Measurements from ENCODE around the gene DYNLRB2. TPM values are rescaled to one million over a fixed set of nuclear protein-coding genes. Genes with fewer than 3 reads are reported as not detected.

DYNLRB2 gene
- total RNA-seq, 1 donor = not detected

GRCh38 chr16:80536238-80536637 lies 4.6 kb upstream of the DYNLRB2 start:
- Histone ChIP-seq H3K4me2 (ENCODE audit: insufficient read depth, low read length) (no peak overlapping the region), H2AFZ (ENCODE audit: low read length) (no peak overlapping the region), H3K27ac (ENCODE audit: low read depth, low read length) (no peak overlapping the region), H3K27me3 (ENCODE audit: insufficient read depth, low read length) (peaks cover 3% of the 10 kb centered on the region), H4K20me1 (ENCODE audit: insufficient read depth, low read length) (no peaks in the 10 kb centered on the region), H3K9me3 (ENCODE audit: low read depth, low read length) (no peaks in the 10 kb centered on the region), H3K4me3 (ENCODE audit: insufficient read depth, low read length) (no peak overlapping the region), H3K36me3 (ENCODE audit: insufficient read depth, low read length) (no peaks in the 10 kb centered on the region), H3K79me2 (ENCODE audit: insufficient read depth, low read length) (no peaks in the 10 kb centered on the region), H3K4me1 (ENCODE audit: insufficient read depth, low read length) (peaks cover 6% of the 10 kb centered on the region)
- no peak for DNase-seq (ENCODE audit: insufficient read length, low spot score, missing footprints)
- TF ChIP-seq CTCF (IDR thresholded peaks at IDR 0.05; ENCODE audit: extremely low read depth, low read depth, low read length) = no peak

GRCh38 chr16:80541306-80541694 lies 507 bp downstream of the DYNLRB2 start:
- no peaks in the 10 kb centered on the region for H3K36me3 ChIP-seq (ENCODE audit: insufficient read depth, low read length)
- H3K27me3 ChIP-seq (ENCODE audit: insufficient read depth, low read length) = peaks cover 7% of the 10 kb centered on the region
- no peak for TF ChIP-seq CTCF (IDR thresholded peaks at IDR 0.05; ENCODE audit: extremely low read depth, low read depth, low read length)
- H3K4me2 ChIP-seq (ENCODE audit: insufficient read depth, low read length) = peak overlapping the region; percentile 91
- no peaks in the 10 kb centered on the region for H4K20me1 ChIP-seq (ENCODE audit: insufficient read depth, low read length)
- peaks cover 6% of the 10 kb centered on the region for H3K4me1 ChIP-seq (ENCODE audit: insufficient read depth, low read length)
- peak overlapping the region; percentile 91 for H3K4me3 ChIP-seq (ENCODE audit: insufficient read depth, low read length)
- peak overlapping the region; percentile 67 for H3K27ac ChIP-seq (ENCODE audit: low read depth, low read length)
- DNase-seq (ENCODE audit: insufficient read length, low spot score, missing footprints) = no peak
- no peaks in the 10 kb centered on the region for H3K79me2 ChIP-seq (ENCODE audit: insufficient read depth, low read length)
- no peaks in the 10 kb centered on the region for H3K9me3 ChIP-seq (ENCODE audit: low read depth, low read length)
- peak overlapping the region; percentile 94 for H2AFZ ChIP-seq (ENCODE audit: low read length)

- Histone ChIP-seq H3K27me3 (ENCODE audit: insufficient read depth, low read length) (peaks cover 7% of the 10 kb centered on the region), H3K4me3 (ENCODE audit: insufficient read depth, low read length) (no peak overlapping the region), H2AFZ (ENCODE audit: low read length) (no peak overlapping the region), H3K79me2 (ENCODE audit: insufficient read depth, low read length) (no peaks in the 10 kb centered on the region), H3K9me3 (ENCODE audit: low read depth, low read length) (no peaks in the 10 kb centered on the region), H3K27ac (ENCODE audit: low read depth, low read length) (no peak overlapping the region), H4K20me1 (ENCODE audit: insufficient read depth, low read length) (no peaks in the 10 kb centered on the region), H3K36me3 (ENCODE audit: insufficient read depth, low read length) (no peaks in the 10 kb centered on the region), H3K4me2 (ENCODE audit: insufficient read depth, low read length) (no peak overlapping the region), H3K4me1 (ENCODE audit: insufficient read depth, low read length) (peaks cover 6% of the 10 kb centered on the region)
- no peak for DNase-seq (ENCODE audit: insufficient read length, low spot score, missing footprints)
- TF ChIP-seq CTCF (IDR thresholded peaks at IDR 0.05; ENCODE audit: extremely low read depth, low read depth, low read length) = no peak
These were observed 2.4 kb downstream of the DYNLRB2 start for GRCh38 chr16:80543162-80543561.

GRCh38 chr16:80544326-80544725 lies 3.5 kb downstream of the DYNLRB2 start:
- Histone ChIP-seq H3K36me3 (ENCODE audit: insufficient read depth, low read length) (no peaks in the 10 kb centered on the region), H4K20me1 (ENCODE audit: insufficient read depth, low read length) (no peaks in the 10 kb centered on the region), H3K4me3 (ENCODE audit: insufficient read depth, low read length) (no peak overlapping the region), H3K27me3 (ENCODE audit: insufficient read depth, low read length) (peaks cover 5% of the 10 kb centered on the region), H2AFZ (ENCODE audit: low read length) (no peak overlapping the region), H3K27ac (ENCODE audit: low read depth, low read length) (no peak overlapping the region), H3K9me3 (ENCODE audit: low read depth, low read length) (no peaks in the 10 kb centered on the region), H3K4me1 (ENCODE audit: insufficient read depth, low read length) (peaks cover 6% of the 10 kb centered on the region), H3K4me2 (ENCODE audit: insufficient read depth, low read length) (no peak overlapping the region), H3K79me2 (ENCODE audit: insufficient read depth, low read length) (no peaks in the 10 kb centered on the region)
- no peak for DNase-seq (ENCODE audit: insufficient read length, low spot score, missing footprints)
- TF ChIP-seq CTCF (IDR thresholded peaks at IDR 0.05; ENCODE audit: extremely low read depth, low read depth, low read length) = no peak
